RPMI8226 (cell line): ENCODE measurements around the gene C16orf90.
"Not testable (repeated sequence)": the region's sequence is repeated elsewhere in the genome, so short reads cannot be mapped to it uniquely, and the experiment has no call there.

Source experiments
- DNase-seq: peaks from one replicate; pipeline ENCODE4 v3.0.0-alpha.2; 2015

The C16orf90 gene

GRCh38 chr16:3482659-3483241 lies 12.5 kb downstream of the C16orf90 start:
- DNase-seq: no peak

- DNase-seq: no peak
These were observed 13.3 kb downstream of the C16orf90 start for GRCh38 chr16:3481696-3482658.

- no peak for DNase-seq
These were observed 14.2 kb downstream of the C16orf90 start for GRCh38 chr16:3480901-3481695.

GRCh38 chr16:3479654-3480216 lies 15.6 kb downstream of the C16orf90 start:
- DNase-seq: no peak

- DNase-seq: no peak
These were observed 16.9 kb downstream of the C16orf90 start for GRCh38 chr16:3478242-3478925.

- DNase-seq: no peak
These were observed 18.9 kb downstream of the C16orf90 start for GRCh38 chr16:3476409-3476808.

GRCh38 chr16:3475604-3476375 lies 19.5 kb downstream of the C16orf90 start:
- no peak for DNase-seq

GRCh38 chr16:3474870-3475269 lies 20.4 kb downstream of the C16orf90 start:
- not testable (repeated sequence) for DNase-seq

GRCh38 chr16:3474136-3474779 lies 21.0 kb downstream of the C16orf90 start:
- no peak for DNase-seq

- DNase-seq: not testable (repeated sequence)
These were observed 21.7 kb downstream of the C16orf90 start for GRCh38 chr16:3473596-3473943.

- no peak for DNase-seq
These were observed 22.3 kb downstream of the C16orf90 start for GRCh38 chr16:3472878-3473595.

GRCh38 chr16:3471518-3472176 lies 23.6 kb downstream of the C16orf90 start:
- DNase-seq: no peak

- no peak for DNase-seq
These were observed 24.6 kb downstream of the C16orf90 start for GRCh38 chr16:3470723-3471122.

- DNase-seq: no peak
These were observed 25.6 kb downstream of the C16orf90 start for GRCh38 chr16:3469736-3470135.

- no peak for DNase-seq
These were observed 26.8 kb downstream of the C16orf90 start for GRCh38 chr16:3468501-3468900.

GRCh38 chr16:3467921-3468320 lies 27.4 kb downstream of the C16orf90 start:
- DNase-seq: no peak

GRCh38 chr16:3467182-3467581 lies 28.1 kb downstream of the C16orf90 start:
- DNase-seq: no peak

- DNase-seq: no peak
These were observed 29.2 kb downstream of the C16orf90 start for GRCh38 chr16:3465911-3466584.

- DNase-seq: no peak
These were observed 30.0 kb downstream of the C16orf90 start for GRCh38 chr16:3465301-3465700.
